GM23338 (cell line): ENCODE results near the gene PCSK2. TPM values are rescaled to one million over a fixed set of nuclear protein-coding genes. Genes with fewer than 3 reads are reported as not detected.

ENCODE experiments used
- ATAC-seq: fragments of 200-7000 bp; cut with Tn5 transposase; 3 replicates; pipeline ENCODE4 v1.9.1; 2020
- DNase-seq: peaks from one replicate; pipeline ENCODE4 v3.0.0-alpha.2; 2015; ENCODE audit warnings: low spot score
- H2AFZ ChIP-seq: fragments of 200-600 bp; sonication (generic); 2 replicates; pipeline ENCODE4 v1.8.0; 2016; ENCODE audit warnings: antibody characterized with exemption, mild to moderate bottlenecking, moderate library complexity
- H3F3A ChIP-seq: fragments of 200-600 bp; sonication (generic); replicated peaks from 2 replicates; pipeline ENCODE4 v1.8.0; 2017; ENCODE audit warnings: antibody characterized with exemption, mixed run types, low read depth
- H3K27ac ChIP-seq: fragments of 200-600 bp; sonication (generic); 2 replicates; pipeline ENCODE4 v1.6.1; 2016; ENCODE audit warnings: low read depth
- H3K27me3 ChIP-seq: fragments of 200-600 bp; sonication (generic); 2 replicates; pipeline ENCODE4 v1.8.0; 2016; ENCODE audit warnings: mild to moderate bottlenecking, mixed run types, moderate library complexity; ENCODE audit not compliant: insufficient read depth
- H3K36me3 ChIP-seq: fragments of 200-600 bp; sonication (generic); 2 replicates; pipeline ENCODE4 v1.8.0; 2016; ENCODE audit warnings: mild to moderate bottlenecking; ENCODE audit not compliant: insufficient read depth
- H3K4me1 ChIP-seq: fragments of 200-600 bp; sonication (generic); 2 replicates; pipeline ENCODE4 v1.8.0; 2016; ENCODE audit warnings: mild to moderate bottlenecking, moderate library complexity; ENCODE audit not compliant: insufficient read depth
- H3K4me2 ChIP-seq: fragments of 200-600 bp; sonication (generic); 2 replicates; pipeline ENCODE4 v1.7.1; 2017; ENCODE audit warnings: mixed run types
- H3K4me3 ChIP-seq: fragments of 200-600 bp; sonication (generic); 2 replicates; pipeline ENCODE4 v1.6.1; 2016; ENCODE audit warnings: mixed run types
- H3K79me2 ChIP-seq: fragments of 200-600 bp; sonication (generic); replicated peaks from 2 replicates; pipeline ENCODE4 v1.8.0; 2017; ENCODE audit warnings: mild to moderate bottlenecking; ENCODE audit not compliant: insufficient read depth
- H3K9me2 ChIP-seq: fragments of 200-600 bp; sonication (generic); 2 replicates; pipeline ENCODE4 v1.8.0; 2017; ENCODE audit not compliant: insufficient read depth
- H4K20me1 ChIP-seq: fragments of 200-600 bp; sonication (generic); replicated peaks from 2 replicates; pipeline ENCODE4 v1.8.0; 2017; ENCODE audit warnings: mild to moderate bottlenecking; ENCODE audit not compliant: insufficient read depth
- H3K27ac Mint-ChIP-seq: 2 replicates; pipeline ENCODE4 v1.8.0; 2020; ENCODE audit warnings: inconsistent platforms, mild to moderate bottlenecking, moderate library complexity, mixed read lengths
- H3K27me3 Mint-ChIP-seq: 3 replicates; pipeline ENCODE4 v1.8.0; 2022; ENCODE audit warnings: low read depth, mild to moderate bottlenecking, moderate library complexity, mixed read lengths, inconsistent platforms; ENCODE audit not compliant: insufficient read depth, poor library complexity
- H3K36me3 Mint-ChIP-seq: 3 replicates; pipeline ENCODE4 v1.8.0; 2021; ENCODE audit warnings: low read depth, mild to moderate bottlenecking, inconsistent platforms, moderate library complexity, mixed read lengths
- H3K4me1 Mint-ChIP-seq: 3 replicates; pipeline ENCODE4 v1.8.0; 2020; ENCODE audit warnings: mild to moderate bottlenecking, inconsistent platforms, mixed read lengths
- H3K4me3 Mint-ChIP-seq: 3 replicates; pipeline ENCODE4 v1.8.0; 2021; ENCODE audit warnings: moderate library complexity, mild to moderate bottlenecking, inconsistent platforms, mixed read lengths
- H3K9me3 Mint-ChIP-seq: 3 replicates; pipeline ENCODE4 v1.8.0; 2020; ENCODE audit warnings: moderate library complexity, mild to moderate bottlenecking, inconsistent platforms, mixed read lengths
- CREB1 ChIP-seq: fragments of 250-450 bp; sonication (Bioruptor Pico); IDR thresholded peaks from 2 replicates; pipeline ENCODE4 v1.5.0; 2020; ENCODE audit warnings: low read depth, mild to moderate bottlenecking, moderate library complexity
- EZH2phosphoT487 ChIP-seq: fragments of 200-600 bp; sonication (generic); IDR thresholded peaks from one replicate; pipeline ENCODE4 v1.8.1; 2018; ENCODE audit warnings: antibody characterized with exemption; ENCODE audit not compliant: unreplicated experiment
- JUNB ChIP-seq: IDR thresholded peaks from one replicate; pipeline ENCODE4 v1.6.1; 2016; ENCODE audit warnings: antibody characterized with exemption; ENCODE audit not compliant: unreplicated experiment
- NANOG ChIP-seq: IDR thresholded peaks from 2 replicates; pipeline ENCODE4 v1.6.1; 2016; ENCODE audit warnings: antibody characterized with exemption, borderline replicate concordance
- POLR2AphosphoS5 ChIP-seq: IDR thresholded peaks from 2 replicates; pipeline ENCODE4 v1.6.1; 2016; ENCODE audit warnings: antibody characterized with exemption, low read depth
- STAT1 ChIP-seq: IDR thresholded peaks from one replicate; pipeline ENCODE4 v1.6.1; 2016; ENCODE audit warnings: antibody characterized with exemption; ENCODE audit not compliant: unreplicated experiment
- ZNF114 ChIP-seq: fragments of 250-450 bp; sonication (Bioruptor Pico); IDR thresholded peaks from 2 replicates; pipeline ENCODE4 v1.5.0; 2020; ENCODE audit warnings: mild to moderate bottlenecking, moderate library complexity
- ZNF331 ChIP-seq: fragments of 250-450 bp; sonication (Bioruptor Pico); IDR thresholded peaks from 2 replicates; pipeline ENCODE4 v1.5.0; 2020; ENCODE audit warnings: low read depth, mild to moderate bottlenecking, moderate library complexity
- polyA plus RNA-seq: library from polyadenylated mRNA; unstranded; fragments of >200 nt; fragmentation: Nextera tagmentation; extraction: Ambion mirVana; gene quantifications from 2 replicates; pipeline ENCODE4 v1.2.1, GENCODE V29; 2016
- total RNA-seq: library from RNA; depleted of rRNA; stranded (reverse); fragments of >200 nt; shearing (Covaris generic); gene quantifications from 2 replicates; pipeline ENCODE4 v1.2.3, GENCODE V29; 2014
- TF ChIP-seq, protein P1 (sequence below): fragments of 250-450 bp; sonication (Bioruptor Pico); IDR thresholded peaks from 2 replicates; pipeline ENCODE4 v1.5.0; 2020; ENCODE audit warnings: mild to moderate bottlenecking, moderate library complexity
- TF ChIP-seq, protein P2 (sequence below): IDR thresholded peaks from one replicate; pipeline ENCODE4 v1.6.1; 2018; ENCODE audit warnings: antibody characterized with exemption; ENCODE audit not compliant: unreplicated experiment
- TF ChIP-seq, protein P3 (sequence below): IDR thresholded peaks from 2 replicates; pipeline ENCODE4 v1.6.1; 2016; ENCODE audit warnings: antibody characterized with exemption

The PCSK2 gene
- total and polyA plus RNA-seq, 2 experiments from 2014 or later, result 0.37 to 1.1 TPM

DNA sequence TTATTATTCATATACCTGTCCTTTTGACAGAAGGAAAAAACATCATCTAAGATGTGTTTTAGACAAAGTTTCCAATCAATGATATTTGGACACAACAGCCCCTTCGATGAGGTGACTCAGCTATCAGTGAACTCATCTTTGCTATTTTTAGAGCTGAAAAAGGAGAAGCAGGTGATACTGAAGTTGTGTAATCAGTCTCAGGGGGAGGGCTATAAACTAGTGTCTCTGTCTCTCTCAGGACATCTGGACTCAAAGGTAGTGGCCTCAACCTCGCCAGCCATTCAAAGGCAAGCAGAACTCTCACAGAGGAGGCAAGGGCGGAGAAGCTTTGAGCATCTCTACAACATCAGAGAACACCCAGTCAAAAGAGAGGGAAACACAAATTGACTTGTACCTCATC lies 168.9 kb downstream of the PCSK2 start:
- Mint-ChIP-seq H3K36me3 (no peaks in the 10 kb centered on the region), H3K4me3 (no peak overlapping the region), H3K27ac (no peak overlapping the region), H3K9me3 (no peaks in the 10 kb centered on the region; the same call in 2 of the 3 replicates), H3K4me1 (no peaks in the 10 kb centered on the region), H3K27me3 (no peaks in the 10 kb centered on the region)
- H3K4me2 ChIP-seq, result no peak overlapping the region
- ATAC-seq (no peak), DNase-seq (no peak)
- H3K36me3 ChIP-seq, result no peaks in the 10 kb centered on the region
- no peak overlapping the region for H3K27ac ChIP-seq
- no peaks in the 10 kb centered on the region for H3K79me2 ChIP-seq
- no peak overlapping the region for H3K4me3 ChIP-seq
- H3K9me2 ChIP-seq, result no peaks in the 10 kb centered on the region
- no peak overlapping the region for H2AFZ ChIP-seq
- no peaks in the 10 kb centered on the region for H3K4me1 ChIP-seq
- no peaks in the 10 kb centered on the region for H3K27me3 ChIP-seq
- no peak for TF ChIP-seq CREB1 (CRISPR knock-in tag)
- no peak for TF ChIP-seq POLR2AphosphoS5
- no peaks in the 10 kb centered on the region for H3F3A ChIP-seq
- no peaks in the 10 kb centered on the region for H4K20me1 ChIP-seq

DNA sequence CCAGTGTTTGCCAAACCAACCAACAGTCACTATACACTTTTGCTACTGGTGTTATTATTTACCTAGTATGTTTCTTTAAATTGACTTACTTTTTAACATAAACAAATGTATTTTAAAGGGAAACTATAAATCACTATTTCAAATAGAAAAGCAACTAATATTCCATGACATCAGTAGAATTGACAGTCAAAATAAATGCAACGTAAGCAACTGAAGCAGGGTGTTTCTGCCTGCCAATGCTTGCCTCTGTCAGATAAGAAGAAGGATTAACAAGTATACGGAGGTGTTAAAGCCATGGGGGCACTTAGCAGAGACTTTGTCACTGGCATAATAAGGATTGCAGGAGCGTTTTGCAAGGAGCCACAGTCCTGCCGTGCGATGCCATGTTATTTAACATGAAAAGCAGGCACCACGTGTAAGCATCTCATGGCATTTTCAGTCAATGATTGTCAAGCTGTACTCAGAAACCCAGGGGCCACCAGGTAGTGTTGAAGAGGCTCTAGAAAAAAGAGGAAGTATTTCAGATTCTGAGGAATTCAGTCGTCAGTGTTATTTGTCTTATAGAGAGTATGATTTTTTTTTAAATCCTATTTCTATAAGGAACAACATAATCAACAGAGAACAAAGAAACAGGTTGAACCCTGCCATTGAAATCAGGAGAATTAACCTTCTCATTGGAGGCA lies 172.6 kb downstream of the PCSK2 start:
- H3K4me3 Mint-ChIP-seq, result no peak overlapping the region
- Histone ChIP-seq H3K4me2 (no peak overlapping the region), H3F3A (no peaks in the 10 kb centered on the region), H3K27me3 (no peaks in the 10 kb centered on the region), H4K20me1 (no peaks in the 10 kb centered on the region), H3K9me2 (no peaks in the 10 kb centered on the region), H3K4me1 (no peaks in the 10 kb centered on the region), H2AFZ (no peak overlapping the region), H3K36me3 (no peaks in the 10 kb centered on the region), H3K79me2 (no peaks in the 10 kb centered on the region), H3K4me3 (no peak overlapping the region), H3K27ac (no peak overlapping the region)
- no peak overlapping the region for H3K27ac Mint-ChIP-seq
- no peak for DNase-seq
- H3K9me3 Mint-ChIP-seq, result no peaks in the 10 kb centered on the region
- H3K4me1 Mint-ChIP-seq, result no peaks in the 10 kb centered on the region
- H3K27me3 Mint-ChIP-seq, result no peaks in the 10 kb centered on the region
- ATAC-seq, result no peak
- no peaks in the 10 kb centered on the region for H3K36me3 Mint-ChIP-seq
- TF ChIP-seq, protein P1, sequence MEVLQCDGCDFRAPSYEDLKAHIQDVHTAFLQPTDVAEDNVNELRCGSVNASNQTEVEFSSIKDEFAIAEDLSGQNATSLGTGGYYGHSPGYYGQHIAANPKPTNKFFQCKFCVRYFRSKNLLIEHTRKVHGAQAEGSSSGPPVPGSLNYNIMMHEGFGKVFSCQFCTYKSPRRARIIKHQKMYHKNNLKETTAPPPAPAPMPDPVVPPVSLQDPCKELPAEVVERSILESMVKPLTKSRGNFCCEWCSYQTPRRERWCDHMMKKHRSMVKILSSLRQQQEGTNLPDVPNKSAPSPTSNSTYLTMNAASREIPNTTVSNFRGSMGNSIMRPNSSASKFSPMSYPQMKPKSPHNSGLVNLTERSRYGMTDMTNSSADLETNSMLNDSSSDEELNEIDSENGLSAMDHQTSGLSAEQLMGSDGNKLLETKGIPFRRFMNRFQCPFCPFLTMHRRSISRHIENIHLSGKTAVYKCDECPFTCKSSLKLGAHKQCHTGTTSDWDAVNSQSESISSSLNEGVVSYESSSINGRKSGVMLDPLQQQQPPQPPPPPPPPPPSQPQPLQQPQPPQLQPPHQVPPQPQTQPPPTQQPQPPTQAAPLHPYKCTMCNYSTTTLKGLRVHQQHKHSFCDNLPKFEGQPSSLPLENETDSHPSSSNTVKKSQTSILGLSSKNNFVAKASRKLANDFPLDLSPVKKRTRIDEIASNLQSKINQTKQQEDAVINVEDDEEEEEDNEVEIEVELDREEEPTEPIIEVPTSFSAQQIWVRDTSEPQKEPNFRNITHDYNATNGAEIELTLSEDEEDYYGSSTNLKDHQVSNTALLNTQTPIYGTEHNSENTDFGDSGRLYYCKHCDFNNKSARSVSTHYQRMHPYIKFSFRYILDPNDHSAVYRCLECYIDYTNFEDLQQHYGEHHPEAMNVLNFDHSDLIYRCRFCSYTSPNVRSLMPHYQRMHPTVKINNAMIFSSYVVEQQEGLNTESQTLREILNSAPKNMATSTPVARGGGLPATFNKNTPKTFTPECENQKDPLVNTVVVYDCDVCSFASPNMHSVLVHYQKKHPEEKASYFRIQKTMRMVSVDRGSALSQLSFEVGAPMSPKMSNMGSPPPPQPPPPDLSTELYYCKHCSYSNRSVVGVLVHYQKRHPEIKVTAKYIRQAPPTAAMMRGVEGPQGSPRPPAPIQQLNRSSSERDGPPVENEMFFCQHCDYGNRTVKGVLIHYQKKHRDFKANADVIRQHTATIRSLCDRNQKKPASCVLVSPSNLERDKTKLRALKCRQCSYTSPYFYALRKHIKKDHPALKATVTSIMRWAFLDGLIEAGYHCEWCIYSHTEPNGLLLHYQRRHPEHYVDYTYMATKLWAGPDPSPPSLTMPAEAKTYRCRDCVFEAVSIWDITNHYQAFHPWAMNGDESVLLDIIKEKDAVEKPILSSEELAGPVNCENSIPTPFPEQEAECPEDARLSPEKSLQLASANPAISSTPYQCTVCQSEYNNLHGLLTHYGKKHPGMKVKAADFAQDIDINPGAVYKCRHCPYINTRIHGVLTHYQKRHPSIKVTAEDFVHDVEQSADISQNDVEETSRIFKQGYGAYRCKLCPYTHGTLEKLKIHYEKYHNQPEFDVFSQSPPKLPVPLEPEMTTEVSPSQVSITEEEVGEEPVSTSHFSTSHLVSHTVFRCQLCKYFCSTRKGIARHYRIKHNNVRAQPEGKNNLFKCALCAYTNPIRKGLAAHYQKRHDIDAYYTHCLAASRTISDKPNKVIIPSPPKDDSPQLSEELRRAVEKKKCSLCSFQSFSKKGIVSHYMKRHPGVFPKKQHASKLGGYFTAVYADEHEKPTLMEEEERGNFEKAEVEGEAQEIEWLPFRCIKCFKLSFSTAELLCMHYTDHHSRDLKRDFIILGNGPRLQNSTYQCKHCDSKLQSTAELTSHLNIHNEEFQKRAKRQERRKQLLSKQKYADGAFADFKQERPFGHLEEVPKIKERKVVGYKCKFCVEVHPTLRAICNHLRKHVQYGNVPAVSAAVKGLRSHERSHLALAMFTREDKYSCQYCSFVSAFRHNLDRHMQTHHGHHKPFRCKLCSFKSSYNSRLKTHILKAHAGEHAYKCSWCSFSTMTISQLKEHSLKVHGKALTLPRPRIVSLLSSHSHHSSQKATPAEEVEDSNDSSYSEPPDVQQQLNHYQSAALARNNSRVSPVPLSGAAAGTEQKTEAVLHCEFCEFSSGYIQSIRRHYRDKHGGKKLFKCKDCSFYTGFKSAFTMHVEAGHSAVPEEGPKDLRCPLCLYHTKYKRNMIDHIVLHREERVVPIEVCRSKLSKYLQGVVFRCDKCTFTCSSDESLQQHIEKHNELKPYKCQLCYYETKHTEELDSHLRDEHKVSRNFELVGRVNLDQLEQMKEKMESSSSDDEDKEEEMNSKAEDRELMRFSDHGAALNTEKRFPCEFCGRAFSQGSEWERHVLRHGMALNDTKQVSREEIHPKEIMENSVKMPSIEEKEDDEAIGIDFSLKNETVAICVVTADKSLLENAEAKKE (CRISPR knock-in tag), result no peak
- TF ChIP-seq ZNF331 (CRISPR knock-in tag) (no peak), JUNB (no peak), EZH2phosphoT487 (no peak), STAT1 (no peak), ZNF114 (no peak), NANOG (no peak), CREB1 (CRISPR knock-in tag) (no peak), POLR2AphosphoS5 (no peak)
- TF ChIP-seq, protein P2, sequence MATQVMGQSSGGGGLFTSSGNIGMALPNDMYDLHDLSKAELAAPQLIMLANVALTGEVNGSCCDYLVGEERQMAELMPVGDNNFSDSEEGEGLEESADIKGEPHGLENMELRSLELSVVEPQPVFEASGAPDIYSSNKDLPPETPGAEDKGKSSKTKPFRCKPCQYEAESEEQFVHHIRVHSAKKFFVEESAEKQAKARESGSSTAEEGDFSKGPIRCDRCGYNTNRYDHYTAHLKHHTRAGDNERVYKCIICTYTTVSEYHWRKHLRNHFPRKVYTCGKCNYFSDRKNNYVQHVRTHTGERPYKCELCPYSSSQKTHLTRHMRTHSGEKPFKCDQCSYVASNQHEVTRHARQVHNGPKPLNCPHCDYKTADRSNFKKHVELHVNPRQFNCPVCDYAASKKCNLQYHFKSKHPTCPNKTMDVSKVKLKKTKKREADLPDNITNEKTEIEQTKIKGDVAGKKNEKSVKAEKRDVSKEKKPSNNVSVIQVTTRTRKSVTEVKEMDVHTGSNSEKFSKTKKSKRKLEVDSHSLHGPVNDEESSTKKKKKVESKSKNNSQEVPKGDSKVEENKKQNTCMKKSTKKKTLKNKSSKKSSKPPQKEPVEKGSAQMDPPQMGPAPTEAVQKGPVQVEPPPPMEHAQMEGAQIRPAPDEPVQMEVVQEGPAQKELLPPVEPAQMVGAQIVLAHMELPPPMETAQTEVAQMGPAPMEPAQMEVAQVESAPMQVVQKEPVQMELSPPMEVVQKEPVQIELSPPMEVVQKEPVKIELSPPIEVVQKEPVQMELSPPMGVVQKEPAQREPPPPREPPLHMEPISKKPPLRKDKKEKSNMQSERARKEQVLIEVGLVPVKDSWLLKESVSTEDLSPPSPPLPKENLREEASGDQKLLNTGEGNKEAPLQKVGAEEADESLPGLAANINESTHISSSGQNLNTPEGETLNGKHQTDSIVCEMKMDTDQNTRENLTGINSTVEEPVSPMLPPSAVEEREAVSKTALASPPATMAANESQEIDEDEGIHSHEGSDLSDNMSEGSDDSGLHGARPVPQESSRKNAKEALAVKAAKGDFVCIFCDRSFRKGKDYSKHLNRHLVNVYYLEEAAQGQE, result no peak
- TF ChIP-seq, protein P3, sequence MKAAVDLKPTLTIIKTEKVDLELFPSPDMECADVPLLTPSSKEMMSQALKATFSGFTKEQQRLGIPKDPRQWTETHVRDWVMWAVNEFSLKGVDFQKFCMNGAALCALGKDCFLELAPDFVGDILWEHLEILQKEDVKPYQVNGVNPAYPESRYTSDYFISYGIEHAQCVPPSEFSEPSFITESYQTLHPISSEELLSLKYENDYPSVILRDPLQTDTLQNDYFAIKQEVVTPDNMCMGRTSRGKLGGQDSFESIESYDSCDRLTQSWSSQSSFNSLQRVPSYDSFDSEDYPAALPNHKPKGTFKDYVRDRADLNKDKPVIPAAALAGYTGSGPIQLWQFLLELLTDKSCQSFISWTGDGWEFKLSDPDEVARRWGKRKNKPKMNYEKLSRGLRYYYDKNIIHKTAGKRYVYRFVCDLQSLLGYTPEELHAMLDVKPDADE, result no peak
